GM21390 (cell line): Measurements from ENCODE around the gene NRF1.
"Not testable (repeated sequence)": the region's sequence is repeated elsewhere in the genome, so short reads cannot be mapped to it uniquely, and the experiment has no call there.

Experiments used
- ATAC-seq: cut with Tn5 transposase; IDR thresholded peaks from one replicate; pipeline ENCODE4 v1.9.1; 2021; ENCODE audit not compliant: unreplicated experiment

The NRF1 gene

DNA sequence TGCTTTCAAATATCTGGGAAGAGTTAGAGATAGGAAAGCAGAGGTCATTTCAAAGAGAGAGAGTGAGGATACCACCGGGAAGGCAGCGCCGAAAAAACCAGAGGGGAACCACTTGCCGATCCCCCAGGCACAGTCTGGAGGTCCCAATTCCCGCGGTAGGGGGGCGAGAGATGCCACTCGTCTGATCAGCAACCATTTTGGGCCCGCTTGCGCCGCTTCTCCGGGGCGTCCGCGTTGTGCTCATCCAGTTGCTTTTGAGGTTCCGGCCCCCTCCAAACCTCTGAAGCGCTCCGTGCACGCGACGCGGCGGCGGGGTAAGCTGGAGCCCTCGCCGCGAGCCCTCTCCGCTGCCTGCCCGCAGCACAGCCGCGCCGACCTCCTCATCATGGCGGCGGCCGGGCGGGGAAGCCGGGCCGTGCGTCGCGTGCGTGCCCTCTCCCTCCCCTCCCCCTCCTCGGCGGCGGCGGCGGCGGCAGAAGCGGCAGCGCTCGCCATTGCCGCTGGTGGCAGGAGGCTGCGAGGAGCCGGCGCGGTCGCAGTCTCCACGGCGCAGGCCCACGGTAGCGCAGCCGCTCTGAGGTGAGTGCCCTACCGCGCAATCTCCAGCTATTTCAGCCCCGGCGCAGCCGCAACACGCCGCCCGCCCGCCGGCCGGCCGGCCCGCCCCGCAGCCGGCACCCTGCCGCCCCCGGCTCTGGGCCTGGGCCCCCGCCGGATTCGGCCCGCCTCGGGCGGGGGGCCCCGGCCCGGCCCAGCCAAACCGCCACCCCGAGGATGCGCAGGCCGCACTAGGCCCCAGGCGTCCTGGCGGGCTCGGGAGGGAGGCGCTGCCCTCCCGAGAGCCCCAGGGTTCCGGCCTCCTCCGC is at the start of gene NRF1:
TSS of gene NRF1 (plus strand) at position 475 of the 866 bp plus-strand sequence. CDS start 45,632 bp downstream, outside the sequence.
- ATAC-seq = peak; percentile 77

DNA sequence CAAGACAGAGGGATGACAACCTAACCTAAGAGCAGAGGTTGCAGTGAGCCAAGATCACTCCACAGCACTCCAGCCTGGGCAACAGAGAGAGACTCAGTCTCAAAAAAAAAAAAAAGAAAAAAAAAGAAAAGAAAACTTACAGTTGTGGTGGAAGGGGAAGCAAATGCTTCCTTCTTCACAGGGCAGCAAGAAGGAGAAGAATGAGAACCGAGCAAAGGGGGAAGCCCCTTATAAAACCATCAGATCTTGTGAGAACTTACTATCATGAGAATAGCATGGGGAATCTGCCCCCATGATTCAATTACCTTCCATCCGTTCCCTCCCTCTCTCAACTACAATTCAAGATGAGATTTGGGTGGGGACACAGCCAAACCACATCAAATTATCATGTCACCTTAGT is 45.2 kb upstream of the NRF1 start:
- ATAC-seq = not testable (repeated sequence)

DNA sequence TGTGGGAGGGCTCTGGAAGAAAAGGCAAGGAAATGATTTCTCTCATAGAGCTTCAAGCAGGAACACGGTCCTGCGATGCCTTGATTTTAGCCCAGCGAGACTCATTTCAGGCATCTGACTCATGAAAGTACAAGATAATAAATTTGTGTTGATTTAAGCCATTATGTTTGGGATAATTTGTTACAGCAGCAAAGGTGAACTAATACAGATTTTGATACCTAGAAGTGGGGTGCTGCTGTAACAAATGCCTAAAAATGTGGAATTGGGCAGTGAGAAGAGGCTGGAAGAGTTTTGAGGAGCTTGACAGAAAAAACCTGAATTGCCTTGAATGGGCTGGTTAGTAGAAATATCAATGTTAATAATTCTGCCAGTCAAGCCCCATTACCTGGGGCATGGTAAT is 44.1 kb upstream of the NRF1 start:
- no peak for ATAC-seq

DNA sequence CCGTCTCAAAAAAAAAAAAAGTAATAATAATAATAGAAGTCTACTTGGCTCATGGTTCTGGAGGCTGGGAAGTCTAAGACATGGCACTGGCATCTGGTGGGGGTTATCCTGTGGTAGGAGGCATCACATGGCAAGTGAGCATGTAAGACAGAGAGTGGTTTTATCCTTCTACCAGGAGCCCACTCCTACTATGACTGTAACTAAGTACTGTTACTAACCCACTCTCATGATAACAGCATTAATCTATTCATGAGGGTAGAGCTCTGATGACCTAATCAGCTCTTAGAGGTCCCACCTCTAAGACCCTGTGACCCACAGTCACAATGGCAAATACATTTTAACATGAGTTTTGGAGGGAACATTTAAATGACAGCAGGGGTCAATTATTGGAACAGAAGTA is 43.3 kb upstream of the NRF1 start:
- ATAC-seq = no peak

DNA sequence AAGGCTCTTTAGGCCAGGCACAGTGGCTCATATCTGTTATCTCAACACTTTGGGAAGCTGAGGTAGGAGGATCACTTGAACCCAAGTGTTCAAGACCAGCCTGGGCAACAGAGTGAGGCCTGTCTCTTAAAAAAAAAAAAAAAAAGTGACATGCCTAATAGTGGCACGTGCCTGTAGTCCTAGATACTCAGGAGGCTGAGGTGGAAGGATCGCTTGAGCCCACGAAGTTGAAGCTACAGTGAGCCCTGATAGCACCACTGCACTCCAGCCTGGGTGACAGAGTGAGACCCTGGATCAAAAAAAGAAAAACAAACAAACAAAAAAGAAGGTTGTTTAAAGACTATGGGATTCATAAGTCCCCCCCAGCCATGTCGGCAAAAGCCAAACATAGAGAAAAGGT is 42.2 kb upstream of the NRF1 start:
- no peak for ATAC-seq

DNA sequence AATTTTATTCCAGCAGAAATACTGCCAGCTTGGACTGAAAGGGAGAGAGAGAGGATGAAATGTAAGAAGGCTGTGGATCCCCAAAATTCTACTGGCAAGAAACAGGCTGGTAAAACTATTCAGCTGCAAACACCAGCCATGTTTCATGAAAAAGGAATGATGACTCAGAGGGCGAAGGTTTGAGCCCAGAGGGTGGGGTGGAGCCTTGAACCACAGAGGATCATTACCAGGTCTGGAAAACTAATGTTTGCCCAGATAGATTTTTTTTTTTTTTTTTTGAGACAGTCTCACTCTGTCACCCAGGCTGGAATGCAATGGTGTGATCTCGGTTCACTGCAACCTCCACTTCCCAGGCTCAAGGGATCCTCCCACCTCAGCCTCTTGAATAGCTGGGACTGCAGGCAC is 41.7 kb upstream of the NRF1 start:
- no peak for ATAC-seq

DNA sequence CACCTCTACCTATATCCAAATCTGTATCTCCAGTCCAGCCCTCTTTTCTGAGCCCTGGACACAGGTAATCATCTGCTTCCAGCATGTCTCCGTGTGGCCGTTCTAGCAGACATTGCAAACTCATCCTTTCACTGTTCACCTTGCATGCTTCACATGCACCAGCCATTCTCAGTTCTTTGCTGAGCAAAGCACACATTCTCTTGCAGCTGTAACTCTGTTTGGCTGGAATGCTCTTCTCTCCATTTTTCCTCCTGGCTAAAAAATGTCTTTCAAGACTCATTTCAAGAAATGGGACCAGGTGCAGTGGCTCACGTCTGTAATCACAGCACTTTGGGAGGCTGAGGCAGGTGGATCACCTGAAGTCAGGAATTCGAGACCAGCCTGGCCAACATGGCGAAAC is 40.3 kb upstream of the NRF1 start:
- no peak for ATAC-seq

DNA sequence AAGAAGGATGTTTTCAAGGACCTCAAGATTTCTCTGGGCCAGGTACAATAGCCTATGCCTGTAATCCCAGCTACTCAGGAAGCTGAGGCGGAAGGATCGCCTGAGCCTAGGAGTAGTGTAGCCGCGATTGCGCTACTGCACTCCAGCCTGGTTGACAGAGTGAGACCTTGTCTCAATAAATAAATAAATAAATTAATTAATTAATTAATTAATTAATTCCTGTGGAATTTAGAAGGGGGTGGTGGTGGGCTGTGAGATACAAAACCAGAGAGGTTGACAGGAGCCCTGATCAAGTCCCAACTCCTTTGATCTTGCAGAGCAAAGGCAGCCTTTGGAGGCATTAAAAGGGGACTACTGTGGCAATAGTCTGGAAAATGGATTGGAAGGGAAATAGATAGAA is 39.3 kb upstream of the NRF1 start:
- ATAC-seq = no peak

DNA sequence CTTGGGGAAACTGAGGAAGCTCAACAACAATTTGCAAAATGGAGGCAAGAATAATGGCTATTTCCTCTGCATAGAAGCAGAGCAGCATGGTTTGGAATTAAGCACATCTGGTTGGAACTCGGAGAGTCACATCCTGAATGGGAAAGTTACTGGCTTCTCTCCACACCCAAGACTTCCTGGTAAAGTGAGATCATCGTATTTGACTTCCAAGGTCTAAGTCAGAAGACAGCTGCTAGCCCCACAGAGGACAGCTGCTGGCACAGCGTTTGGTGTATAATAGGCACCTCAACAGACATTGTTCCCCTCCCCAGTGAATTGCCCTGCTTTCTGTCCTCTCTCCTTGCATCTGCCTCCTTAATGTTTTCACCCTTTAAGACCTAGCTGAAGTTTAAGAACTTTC is 37.0 kb upstream of the NRF1 start:
- no peak for ATAC-seq

DNA sequence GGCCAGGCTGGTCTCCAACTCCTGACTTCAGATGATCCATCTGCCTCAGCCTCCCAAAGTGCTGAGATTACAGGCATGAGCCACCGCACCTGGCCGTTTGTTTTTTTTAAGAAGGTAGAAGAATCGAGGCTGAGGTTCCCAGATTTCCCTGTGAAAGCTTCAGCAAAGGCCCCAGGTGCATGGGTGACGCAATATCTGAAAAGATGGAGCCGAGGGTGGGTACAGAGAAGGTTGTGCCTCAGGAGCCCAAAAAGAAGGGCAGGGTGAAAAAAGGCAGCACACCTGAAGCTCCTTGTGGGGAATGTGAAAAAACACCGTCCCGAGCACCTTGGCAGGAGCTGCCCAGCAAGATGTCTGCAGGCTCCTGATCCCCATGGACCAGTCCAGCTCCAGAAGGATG is 35.8 kb upstream of the NRF1 start:
- ATAC-seq = no peak

DNA sequence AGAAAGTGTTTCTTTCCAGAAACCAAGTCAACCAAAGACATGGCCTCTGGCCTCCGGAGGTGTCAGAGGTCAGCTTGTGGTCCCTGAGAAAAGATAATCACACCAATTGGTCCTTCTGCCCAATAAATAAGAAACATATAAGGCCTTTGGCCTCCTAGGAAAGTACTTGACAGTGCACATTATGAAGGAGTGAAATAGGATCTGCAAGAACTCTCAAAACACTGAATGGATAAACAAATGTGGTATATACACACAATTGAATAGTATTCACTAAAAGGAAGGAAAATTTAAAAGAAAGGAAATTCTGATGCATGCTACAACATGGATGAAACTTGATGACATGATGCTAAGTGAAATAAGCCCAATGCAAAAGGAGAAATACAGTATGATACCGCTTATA is 35.4 kb upstream of the NRF1 start:
- ATAC-seq = no peak

DNA sequence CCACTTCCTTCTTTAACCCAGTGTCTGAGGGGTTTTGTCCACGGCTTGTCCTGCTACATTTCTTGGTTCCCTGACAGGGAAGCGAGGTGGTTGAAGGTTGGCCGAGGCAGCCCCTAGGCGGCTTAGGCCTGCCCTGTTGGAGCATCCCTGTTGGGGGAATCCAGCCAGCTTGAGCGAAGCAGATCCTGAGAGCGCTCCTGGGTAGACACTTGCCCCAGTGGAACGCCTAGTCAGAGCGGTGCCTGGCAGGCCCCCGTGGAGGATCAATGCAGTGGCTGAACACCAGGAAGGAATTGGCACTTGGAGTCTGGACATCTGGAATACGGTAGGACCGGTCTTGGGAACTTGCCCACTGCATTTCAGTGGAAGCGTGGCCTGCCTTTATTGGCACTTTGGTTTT is 32.7 kb upstream of the NRF1 start:
- no peak for ATAC-seq

DNA sequence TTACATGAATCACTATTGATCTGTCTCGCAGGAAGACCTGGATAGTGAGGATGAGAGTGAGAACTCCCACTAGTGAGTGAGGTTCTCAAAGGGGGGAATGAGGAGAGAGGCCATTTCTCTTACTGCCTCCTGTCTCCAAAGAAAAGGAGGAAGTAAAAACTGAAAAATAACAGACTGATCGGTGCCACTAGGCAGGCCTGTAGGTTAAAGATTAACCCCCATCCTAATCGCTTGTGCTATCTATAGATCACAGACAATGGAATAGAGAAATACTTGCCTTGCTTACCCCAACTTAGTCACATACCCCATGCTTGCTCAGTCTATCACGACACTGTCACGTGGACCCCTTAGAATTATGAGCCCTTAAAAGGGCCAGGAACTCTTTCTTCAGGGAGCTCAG is 25.3 kb upstream of the NRF1 start:
- not testable (repeated sequence) for ATAC-seq

DNA sequence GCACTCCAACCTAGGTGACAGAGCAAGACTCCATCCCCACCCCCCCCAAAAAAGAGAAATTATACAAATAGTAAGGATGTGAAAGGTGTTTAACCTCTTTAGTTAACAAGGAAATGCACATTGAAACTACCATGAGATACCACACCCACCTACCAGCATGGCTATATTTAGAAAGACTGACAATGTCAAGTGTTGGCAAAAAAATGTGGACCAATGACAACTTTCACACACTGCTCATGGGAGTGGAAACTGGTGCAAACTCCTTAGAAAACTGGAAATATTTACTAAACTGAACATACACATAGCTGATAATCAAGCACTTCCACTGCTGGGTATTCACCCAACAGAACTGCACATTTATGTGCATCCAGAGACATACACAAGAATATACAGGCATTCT is 23.3 kb upstream of the NRF1 start:
- ATAC-seq = no peak

DNA sequence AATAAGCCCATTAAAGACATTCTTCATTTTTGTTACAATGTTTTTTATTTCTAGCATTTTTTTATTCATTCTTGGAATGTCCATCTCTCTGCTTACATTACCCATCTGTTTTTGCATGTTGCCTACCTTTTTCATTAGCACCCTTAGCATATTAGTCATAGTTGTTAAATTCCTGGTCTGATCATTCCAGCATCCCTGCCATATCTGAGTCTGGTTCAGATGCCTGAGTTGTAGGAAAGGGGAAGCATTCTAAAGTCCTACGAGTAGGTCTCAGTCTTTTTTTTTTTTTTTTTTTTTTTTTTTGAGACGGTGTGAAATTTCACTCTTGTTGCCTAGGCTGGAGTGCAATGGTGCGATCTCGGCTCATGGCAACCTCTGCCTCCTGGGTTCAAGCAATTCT is 19.7 kb upstream of the NRF1 start:
- ATAC-seq = no peak

DNA sequence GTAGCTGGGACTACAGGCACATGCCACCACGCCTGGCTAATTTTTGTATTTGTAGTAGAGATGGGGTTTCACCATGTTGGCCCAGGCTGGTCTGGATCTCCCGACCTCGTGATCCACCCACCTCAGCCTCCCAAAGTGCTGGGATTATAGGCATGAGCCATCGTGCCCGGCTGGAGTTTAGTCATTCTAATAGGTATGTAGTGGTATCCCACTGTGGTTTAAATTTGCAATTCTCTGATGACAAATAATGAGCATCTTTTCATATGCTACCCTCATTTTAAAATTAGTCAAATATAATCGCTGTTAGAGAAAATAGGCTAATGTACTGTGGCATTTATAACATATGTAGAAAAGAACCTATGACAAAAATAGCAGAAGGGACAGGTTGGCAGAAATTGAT is 15.1 kb upstream of the NRF1 start:
- not testable (repeated sequence) for ATAC-seq

DNA sequence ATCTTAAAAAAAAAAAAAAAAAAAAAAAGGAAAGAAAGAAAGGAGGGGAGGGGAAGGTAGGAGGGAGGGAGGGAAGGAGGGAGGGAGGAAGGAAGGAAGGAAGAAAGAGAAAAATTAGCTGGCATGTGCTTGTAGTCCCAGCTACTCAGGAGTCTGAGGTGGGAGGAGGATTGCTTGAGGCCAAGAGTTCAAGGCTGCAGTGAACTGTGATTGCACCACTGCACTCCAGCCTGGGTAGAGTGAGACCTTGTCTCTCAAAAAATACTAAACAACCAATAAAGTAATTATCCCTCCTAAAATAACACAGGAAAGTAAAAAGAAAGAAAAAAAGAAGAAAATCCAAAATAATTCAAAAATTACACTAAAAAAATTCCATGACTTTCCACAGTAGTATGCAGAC is 13.8 kb upstream of the NRF1 start:
- ATAC-seq = no peak

DNA sequence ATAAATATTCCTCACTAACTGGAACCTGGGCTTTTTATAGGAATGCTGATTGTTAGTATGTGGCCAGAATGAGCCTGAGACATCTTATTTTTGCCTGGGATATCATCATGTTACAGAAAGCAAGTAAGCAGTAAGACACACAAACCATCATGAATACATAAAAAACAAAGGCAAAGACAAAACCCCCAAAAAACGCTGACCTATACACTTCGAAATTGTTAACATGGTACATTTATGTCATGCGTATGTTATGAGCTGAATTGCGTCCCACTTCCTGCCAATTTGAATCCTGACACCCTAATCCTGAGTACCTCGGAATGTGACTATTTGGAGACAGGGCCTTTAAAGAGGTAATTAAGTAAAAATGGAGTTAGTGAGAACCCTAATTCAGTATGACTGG is 12.3 kb upstream of the NRF1 start:
- no peak for ATAC-seq

DNA sequence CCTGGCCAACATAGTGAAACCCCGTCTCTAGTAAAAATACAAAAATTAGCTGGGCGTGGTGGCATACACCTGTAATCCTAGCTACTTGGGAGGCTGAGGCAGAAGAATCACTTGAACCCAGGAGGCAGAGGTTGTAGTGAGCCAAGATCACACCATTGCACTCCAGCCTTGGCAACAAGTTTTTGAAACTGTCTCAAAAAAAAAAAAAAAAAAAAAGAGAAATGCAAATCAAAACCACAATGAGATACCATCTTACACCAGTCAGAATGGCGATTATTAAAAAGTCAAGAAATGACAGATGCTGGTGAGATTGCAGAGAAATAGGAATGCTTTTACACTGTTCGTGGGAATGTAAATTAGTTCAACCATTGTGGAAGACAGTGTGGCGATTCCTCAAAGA is 7.9 kb upstream of the NRF1 start:
- not testable (repeated sequence) for ATAC-seq

DNA sequence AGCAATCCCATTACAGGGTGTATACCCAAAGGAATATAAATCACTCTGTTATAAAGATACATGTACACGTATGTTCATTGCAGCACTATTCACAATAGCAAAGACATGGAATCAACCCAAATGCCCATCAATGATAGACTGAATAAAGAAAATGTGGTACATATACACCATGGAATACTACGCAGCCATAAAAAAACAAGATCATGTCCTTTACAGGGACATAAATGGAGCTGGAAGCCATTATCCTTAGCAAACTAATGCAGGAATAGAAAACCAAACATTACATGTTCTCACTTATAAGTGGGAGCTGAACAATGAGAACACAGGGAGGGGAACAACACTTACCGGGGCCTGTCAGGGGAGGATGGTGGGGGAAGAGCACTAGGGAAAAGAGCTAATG is 7.5 kb upstream of the NRF1 start:
- not testable (repeated sequence) for ATAC-seq

DNA sequence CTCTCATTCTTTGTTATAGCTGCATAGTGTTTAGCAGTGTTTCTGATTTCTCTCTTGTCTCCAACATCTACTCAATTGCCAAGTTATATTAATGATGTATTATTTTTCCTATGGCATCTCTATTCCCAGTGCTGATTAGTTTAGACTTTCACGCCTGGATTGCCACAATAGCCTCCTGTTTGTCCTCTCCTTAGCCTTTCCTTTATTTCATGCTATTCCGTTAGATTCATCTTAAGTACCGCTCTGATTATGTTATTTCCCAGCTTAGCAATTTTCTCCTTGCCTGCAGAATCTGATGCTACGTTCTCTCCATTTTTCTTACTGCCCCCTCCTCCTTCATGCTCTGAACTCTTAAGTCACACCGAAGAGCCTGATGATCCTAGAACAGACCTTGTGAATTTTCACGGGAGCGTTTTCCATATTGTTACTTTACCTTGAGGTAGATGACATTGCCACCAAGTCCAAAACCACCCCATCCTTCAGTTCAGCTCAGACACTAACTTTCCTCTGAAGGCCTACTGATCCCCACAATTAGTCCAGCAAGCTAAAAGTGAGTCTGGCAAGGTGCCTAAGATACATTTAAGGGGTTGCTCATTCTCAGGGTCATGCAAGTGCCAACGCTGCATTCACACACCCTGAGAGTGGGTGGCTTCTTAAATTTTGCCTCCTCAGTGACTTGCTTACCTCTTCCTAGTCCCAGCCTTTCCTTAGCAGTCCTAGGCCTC is 6.6 kb upstream of the NRF1 start:
- no peak for ATAC-seq

DNA sequence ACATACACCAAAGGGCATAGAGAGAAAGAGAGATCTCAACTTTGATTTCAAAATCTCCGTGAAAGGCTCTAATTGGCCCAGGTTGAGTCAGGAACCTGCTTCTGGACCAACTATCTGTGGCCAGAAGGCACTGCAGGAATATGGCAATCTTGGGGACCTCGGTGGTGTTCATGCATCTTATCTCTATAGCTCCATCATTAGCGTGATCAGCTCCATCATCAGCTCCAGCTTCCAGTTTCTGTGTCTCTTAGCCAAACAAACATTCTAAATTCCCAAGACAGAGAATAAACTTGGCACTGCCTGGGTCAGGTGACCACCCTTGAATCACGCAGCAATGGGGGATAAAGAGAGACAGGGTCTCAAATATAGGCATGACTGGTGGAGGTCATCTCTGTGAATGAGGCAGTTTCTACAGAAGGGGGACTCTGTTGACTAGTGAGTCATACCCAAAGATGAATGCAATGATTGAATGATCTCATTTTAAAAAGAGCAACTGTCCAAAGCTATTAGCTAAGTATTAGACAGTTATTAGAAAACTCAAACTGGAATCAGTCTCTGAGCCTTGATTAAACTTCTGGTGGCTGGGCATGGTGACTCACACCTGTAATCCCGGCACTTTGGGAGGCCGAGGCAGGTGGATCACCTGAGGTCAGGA is 5.4 kb upstream of the NRF1 start:
- ATAC-seq = no peak
